NCI-H1417 treated with DMSO at 0.1 percent for 48 hours (cell line): ENCODE results near the gene TEX52.
"Not testable (repeated sequence)": the region's sequence is repeated elsewhere in the genome, so short reads cannot be mapped to it uniquely, and the experiment has no call there.

Source experiments
- DNase-seq: peaks from one replicate; lab custom pipeline; 2025; lab: John Stamatoyannopoulos, UW

Gene TEX52

DNA sequence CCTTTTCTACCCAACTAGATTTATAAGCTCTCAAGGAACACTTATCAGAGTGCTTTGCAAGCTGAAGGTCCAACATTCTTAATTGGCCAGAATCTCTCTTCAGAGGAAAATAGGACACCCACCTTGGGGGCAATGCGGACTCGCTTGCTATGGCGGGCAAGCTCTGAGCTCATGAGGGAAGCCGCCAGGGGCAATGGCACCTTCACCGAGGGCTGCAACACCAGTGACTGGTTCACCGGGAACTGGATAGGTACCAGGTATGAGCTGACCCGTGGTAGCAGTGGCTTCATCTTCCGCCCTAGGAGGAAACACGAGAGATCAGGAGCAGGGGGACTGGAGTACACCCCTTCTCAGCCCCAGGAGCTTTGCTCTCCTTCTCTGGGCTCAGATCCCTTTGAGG lies 7.4 kb upstream of the TEX52 start:
- DNase-seq = no peak

GRCh38 chr12:2863402-2863801 lies 6.6 kb upstream of the TEX52 start:
- not testable (repeated sequence) for DNase-seq

DNA sequence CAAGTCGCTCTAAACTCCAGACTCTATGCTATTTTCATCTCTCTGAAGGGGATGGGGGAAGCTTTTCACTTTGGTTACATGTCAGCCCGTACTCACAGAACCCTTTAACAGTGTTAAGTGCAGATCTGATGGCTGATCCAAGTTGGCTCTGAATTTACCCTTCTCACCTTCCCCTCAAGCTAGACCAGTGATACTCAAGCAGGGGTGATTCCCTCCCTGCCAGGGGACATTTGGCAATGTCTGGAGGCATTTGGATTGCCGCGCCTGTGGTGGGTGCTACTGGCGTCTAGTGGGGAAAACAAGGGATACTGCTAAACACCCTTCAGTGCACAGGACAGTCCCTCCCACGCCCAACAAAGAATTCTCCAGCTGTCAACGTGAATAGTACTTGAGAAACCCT lies 6.0 kb upstream of the TEX52 start:
- DNase-seq = no peak

DNA sequence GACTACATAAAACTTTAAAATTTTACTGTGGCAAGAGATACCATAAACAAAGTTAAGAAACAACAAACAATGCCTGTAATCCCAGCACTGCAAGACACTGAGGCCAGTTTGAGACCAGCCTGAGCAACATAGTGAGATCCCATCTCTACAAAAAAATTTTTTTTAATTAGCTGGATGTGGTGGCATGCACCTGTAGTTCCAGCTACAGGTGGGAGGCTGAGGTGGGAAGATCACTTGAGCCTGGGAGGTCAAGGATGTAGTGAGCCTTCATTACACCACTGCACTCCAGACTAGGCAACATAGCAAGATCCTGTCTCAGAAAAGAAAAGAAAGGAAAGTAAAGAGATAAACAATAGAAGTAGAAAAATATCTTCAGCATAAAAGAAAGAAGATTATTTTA lies 3.3 kb upstream of the TEX52 start:
- DNase-seq = no peak

GRCh38 chr12:2858944-2859421 lies 2.1 kb upstream of the TEX52 start:
- no peak for DNase-seq

GRCh38 chr12:2858334-2858733 lies 1.5 kb upstream of the TEX52 start:
- no peak for DNase-seq

DNA sequence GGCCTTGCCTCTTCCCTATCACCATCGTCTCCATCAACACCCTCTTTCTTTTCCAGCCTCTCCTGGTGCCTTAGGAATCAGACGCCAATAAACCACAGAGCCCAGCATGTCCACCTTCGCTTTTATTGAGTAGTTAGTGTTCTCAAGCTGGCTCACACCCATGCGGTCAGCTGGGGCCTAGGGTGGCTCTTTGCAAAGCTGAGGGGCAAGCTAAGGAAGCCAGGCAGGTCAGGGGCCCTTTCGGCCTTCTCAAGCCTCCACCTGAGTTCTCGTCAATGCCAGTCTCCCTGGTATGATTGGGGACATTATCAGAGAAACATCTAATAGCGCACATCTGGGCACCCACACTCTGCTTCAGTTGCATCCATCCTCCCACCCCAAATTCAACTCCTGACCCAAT lies 737 bp upstream of the TEX52 start:
- no peak for DNase-seq

- no peak for DNase-seq
Measured at GRCh38 chr12:2856051-2856450, 788 bp downstream of the TEX52 start.

DNA sequence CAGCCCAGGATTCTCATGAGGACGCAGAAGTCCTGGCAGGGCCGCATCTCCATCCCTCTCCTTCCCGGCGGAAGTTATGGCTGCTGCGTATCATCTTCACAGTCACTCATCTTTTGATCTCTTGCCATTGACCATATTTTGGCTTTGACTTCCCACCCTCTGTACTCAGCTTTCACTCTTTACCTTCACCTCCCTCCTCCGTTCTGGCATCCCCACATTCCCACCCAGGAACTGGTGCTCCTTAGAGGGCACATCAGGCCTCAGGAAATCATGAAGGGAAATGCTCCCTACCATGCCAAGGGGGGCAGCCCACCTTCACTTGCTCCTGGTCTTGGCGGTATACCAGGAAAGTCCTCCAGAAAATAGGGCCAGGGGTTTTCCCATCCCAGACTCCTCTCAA lies 1.3 kb downstream of the TEX52 start:
- DNase-seq = no peak

DNA sequence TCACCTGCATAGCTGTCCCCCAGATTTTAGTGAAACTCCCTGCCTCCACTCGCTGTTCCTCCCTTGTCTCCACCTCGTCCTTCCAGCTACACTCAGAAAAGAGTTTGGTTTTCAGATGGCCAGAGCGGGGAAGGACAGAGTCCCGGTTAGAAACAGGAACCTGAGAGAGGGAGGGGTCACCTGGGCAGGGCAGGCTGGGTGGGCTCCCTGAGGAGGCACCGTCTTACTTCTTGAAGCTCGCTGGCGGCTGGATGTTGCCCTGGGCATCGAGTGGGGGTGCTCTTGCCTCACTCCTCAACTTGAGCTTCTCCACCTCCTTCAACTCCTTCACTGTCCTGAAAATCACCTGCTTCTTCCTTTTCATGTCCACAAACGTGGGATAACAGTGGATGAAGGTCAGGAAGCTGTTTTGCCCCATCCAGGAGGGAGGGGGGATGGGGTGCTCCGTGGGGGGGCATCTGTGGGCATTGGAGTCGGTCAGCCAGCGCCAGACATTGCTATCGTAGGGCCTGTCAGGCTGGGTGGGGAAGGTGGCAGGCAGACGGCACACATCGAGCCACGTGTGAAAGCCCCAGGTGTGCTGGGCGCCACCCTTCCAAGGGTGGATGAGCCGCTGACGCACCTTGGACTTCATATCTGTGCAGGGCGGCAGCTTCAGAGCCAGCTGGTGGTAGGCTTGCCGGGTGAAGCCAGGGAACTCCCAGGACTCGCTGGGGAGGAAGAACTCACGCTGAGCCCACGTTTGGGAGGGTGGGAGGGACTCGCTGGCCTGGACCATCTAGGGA lies 2.0 kb downstream of the TEX52 start:
- no peak for DNase-seq

DNA sequence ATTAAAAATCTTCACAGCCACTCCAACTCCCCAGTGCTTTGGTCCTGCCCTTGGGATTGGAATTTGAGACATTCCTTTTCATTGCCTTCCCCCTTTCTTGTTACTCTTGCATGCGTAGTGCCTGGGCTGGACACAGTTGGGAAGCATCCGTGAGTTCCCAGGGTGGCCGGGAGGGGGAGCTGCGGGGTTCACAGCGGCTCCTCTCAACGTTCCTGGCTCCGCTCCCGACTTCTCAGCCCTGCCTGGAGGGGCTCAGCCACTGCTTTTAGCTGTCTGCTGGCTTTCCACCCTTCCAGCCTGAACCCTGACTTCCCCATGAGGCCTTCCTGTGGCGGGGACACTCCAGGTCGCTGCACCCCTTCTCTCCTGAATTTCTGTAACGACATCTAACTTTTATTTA lies 3.2 kb downstream of the TEX52 start:
- no peak for DNase-seq

DNA sequence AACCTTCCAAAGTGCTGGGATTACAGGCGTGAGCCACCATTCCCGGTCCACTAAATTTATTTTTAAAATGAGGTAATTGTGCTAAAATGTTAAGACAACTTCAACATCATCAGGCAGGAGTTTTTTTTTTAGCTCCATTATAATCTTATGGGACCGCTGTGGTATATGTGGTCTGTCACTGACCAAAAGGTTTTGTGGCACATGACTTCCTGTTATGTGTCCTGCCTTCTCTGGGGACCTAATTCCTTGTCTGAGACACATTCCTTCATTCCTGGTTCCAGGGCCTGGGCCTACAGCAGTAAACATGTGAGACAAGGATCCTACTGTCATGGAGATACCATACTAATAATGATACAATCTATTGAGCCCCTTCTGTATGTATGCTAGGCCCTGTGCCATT lies 4.9 kb downstream of the TEX52 start:
- DNase-seq = no peak

DNA sequence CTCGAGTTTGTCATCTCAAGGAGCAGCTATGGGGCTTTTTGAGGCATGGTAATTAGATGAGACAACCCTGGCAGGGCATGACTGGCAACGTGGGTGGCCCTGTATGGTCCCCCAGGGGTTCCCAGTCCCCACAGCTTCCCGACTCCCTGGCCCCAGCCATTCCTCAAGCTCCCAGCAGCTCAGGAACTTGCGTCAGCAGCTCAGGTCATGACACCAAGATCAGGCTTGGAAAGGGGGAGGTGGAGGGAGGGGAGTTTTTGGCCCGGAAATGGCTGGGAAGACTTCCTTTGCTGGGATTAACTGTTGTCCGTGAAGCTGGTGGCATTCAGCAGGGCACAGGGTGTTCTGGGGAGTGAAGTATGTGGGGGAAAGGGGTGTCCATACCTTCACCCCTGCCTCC lies 11.6 kb downstream of the TEX52 start:
- DNase-seq = no peak

DNA sequence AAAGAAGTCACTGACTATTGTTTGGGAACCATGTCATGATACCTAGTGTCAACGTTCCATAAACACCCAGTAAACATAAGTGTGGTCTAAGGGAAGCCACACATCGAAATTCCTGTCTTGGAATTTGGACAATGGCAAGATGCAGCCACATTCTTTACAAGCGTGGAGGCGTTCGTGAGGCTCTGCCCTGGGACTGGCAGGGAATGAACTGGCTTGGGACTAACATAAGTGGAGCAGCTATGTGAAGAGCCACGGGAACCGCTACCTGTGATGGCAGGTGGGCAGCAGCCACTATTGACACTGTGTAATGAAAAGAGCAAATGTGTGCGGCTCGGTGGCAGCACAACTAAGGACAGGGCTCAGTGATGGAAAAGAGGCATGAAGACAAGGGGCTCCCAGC lies 12.1 kb downstream of the TEX52 start:
- DNase-seq = no peak

- no peak for DNase-seq
Measured at GRCh38 chr12:2842948-2843347, 13.9 kb downstream of the TEX52 start.

DNA sequence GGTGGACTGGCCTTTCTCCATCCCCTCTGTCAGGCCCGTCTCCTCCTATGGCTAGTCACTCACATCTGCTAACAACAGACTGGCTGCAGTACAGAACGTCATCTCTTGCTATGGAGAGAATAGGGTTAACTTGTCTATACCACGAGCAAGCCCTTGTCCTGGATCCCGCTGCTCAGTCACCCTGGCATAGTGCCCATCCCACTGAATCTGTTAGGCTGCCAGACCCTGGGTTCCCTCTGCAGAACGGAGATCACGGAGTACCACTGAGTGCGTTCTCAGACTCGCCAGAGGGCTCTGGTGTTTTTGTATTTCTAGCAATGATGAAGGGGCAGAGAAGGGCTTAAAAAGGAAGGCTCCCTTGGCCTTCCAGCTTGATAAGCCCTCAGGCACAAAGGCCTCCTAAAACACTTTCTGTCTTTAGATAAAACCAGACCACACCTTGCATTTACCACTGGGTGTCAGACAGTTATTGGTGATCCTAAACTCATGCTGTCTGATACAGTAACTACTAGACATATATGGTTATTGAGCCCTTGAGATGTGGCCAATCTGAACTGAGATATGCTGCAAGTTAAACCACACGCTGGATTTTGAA lies 15.7 kb downstream of the TEX52 start:
- no peak for DNase-seq

DNA sequence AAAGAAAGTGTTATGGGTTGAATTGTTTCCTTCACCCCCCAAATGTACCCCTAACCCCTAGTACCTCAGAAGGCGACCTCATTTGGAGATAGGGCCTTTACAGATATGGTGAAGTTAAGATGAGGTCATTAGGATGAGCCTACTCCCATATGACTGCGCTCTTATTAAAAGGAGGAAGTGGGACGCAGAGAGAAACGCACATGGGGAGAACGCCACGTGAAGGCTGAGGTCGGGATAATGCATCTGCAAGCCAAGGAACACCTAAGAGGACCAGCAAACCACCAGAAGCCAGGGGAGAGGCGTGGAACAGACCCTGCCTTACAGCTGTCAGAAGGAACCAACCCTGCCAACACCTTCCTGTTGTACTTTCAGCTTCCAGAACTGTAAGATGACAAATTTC lies 20.3 kb downstream of the TEX52 start:
- DNase-seq = no peak

GRCh38 chr12:2835691-2836403 lies 21.0 kb downstream of the TEX52 start:
- no peak for DNase-seq

- no peak for DNase-seq
Measured at GRCh38 chr12:2834581-2835491, 22.0 kb downstream of the TEX52 start, which contains the start of gene NRIP2. Gene NRIP2 (minus strand): TSS chr12:2835035. CDS start chr12:2834983, 52 bp downstream.

DNA sequence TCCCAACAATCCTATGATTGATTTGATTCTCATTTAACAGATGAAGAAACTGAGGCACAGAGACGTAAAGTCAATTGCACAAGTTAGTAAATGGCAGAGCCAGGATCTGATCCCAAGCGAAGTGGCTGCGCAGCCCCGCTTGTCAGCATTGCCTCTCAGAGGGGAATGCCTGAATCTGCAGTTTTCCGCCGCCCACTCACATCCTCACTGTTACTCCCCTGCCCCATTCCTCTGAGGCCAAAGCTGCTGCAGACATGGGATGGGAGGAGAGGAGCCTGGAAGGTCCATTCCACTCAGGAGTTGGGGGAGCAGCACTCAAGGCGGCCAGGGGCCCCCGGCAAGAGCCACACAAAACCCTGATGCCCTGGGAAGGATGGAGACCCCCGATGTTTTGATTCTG lies 23.0 kb downstream of the TEX52 start:
- DNase-seq = no peak

DNA sequence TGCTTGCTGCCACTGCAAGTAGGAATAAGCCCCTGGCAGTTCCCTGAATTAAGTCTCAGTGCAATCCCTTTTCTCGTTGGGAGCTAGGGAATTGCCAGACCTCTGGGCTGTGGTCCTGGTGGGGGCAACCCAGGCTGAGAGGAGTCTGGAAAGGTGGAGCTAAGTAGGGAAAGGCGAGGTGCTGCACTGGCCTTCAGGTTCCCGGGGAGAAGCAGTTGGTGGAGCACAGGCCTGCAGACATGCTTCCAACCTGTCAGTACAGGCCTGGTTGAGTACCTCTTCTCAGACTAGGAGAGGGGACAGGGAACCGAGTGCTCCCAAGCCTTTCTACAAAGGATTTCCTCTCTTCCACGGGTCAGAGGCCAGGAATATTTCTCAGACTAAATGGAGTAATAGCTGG lies 23.5 kb downstream of the TEX52 start:
- DNase-seq = no peak

DNA sequence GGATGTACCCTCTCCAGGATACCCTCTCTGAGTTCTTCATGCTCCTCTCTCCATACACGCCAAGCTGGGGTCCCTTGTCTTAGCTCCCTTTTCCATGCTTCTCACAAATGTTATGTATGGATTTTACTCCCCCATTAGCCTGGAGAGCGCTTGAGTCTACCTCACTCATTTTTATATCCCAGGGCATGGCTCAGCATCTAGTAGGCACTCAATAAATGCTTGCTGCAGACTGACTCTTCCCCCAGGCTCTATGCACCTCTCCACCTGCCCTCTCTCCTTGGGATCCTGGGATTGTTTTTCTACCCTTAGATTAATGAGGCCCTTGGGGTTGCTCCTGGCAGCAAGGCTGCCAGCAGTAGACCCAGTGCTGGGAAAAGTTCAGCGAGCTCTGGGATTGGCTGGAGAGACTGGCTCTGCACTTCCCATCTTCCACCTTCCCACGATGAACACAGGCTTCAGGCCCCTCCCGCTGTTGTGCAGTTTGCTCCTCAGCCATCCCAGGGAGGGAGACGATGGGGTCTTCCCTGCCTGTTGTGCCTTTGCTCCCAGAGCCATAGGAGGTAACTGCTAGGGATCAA lies 24.2 kb downstream of the TEX52 start:
- no peak for DNase-seq
